MG63 (cell line): Measurements from ENCODE around the gene NOVA2. TPM values are rescaled to one million over a fixed set of nuclear protein-coding genes. Genes with fewer than 3 reads are reported as not detected.
"Not testable (repeated sequence)": the region's sequence is repeated elsewhere in the genome, so short reads cannot be mapped to it uniquely, and the experiment has no call there.

ENCODE experiments used
- DNase-seq: peaks from one replicate; pipeline ENCODE4 v3.0.0-alpha.2; 2020
- H3K27me3 ChIP-seq: fragments of 250-450 bp; sonication (Bioruptor Pico); 2 replicates; pipeline ENCODE4 v1.5.1; 2020; ENCODE audit warnings: mild to moderate bottlenecking, moderate library complexity
- H3K36me3 ChIP-seq: fragments of 250-450 bp; sonication (Bioruptor Pico); 2 replicates; pipeline ENCODE4 v1.5.1; 2020; ENCODE audit warnings: mild to moderate bottlenecking, moderate library complexity
- H3K4me3 ChIP-seq: fragments of 250-450 bp; sonication (Bioruptor Pico); 2 replicates; pipeline ENCODE4 v1.5.1; 2020; ENCODE audit warnings: mild to moderate bottlenecking, moderate library complexity
- H3K9me3 ChIP-seq: fragments of 250-450 bp; sonication (Bioruptor Pico); 2 replicates; pipeline ENCODE4 v1.5.1; 2020; ENCODE audit warnings: mild to moderate bottlenecking, moderate library complexity
- total RNA-seq: library from RNA; depleted of rRNA; stranded (reverse); fragments of >200 nt; shearing (Covaris generic); gene quantifications from 2 replicates; pipeline ENCODE4 v1.2.3, GENCODE V29; 2014; ENCODE audit warnings: low replicate concordance; rRNA removed

The NOVA2 gene
- total RNA-seq, 1 experiment from 2014 or later, result not detected

DNA sequence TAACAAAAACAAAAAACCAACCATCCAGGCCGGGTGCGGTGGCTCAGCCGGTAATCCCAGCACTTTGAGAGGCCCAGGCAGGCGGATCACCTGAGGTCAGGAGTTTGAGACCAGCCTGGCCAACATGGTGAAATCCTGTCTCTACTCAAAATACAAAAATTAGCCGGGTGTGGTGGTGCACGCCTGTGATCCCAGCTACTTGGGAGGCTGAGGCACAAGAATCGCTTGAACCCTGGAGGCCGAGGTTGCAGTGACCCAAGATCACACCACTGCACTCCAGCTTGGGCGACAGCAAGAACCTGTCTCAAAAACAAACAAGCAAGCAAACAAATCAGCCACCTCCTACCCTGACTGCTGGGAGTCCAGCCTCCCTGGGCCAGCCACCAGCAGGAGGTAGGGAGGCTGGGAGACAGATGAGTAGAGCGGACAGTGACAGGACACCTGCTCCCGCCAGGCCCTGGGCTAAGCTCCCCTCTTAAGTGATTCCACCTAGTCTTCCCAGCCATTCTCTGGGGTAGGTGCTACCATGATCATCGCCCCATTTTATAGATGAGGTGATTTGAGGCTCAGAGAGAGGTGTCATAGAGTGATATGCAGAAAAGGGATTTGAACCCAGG, 77.6 kb downstream of the NOVA2 start:
- H3K4me3 ChIP-seq, H3K27me3 ChIP-seq, DNase-seq, H3K9me3 ChIP-seq: not testable (repeated sequence)
- H3K36me3 ChIP-seq, result peaks cover 35% of the 10 kb centered on the region

DNA sequence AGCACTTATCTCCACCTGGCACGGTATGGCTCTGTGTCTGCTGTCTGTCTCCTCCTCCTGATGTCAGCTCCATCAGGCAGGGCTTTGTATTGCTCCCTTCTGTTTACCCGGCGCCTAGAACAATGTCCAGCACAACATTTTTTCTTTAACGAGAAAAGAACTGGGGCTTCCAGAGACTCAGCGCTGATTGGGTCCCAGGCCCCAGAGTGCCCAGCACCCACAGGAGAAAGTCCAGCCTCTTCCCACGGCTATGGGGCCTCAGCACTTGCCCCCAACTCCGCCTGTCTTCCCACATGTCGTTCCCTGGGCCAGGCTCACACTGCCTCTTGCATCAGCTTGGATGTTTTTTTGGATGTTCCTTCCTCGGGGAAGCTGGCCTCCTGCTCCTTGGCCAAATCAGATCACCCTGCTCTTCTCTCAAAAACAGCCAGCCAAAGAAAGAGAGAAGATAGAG, 78.1 kb downstream of the NOVA2 start:
- H3K4me3 ChIP-seq, result no peak overlapping the region
- H3K27me3 ChIP-seq, result no peaks in the 10 kb centered on the region
- no peak for DNase-seq
- peaks cover 31% of the 10 kb centered on the region for H3K36me3 ChIP-seq
- H3K9me3 ChIP-seq, result no peaks in the 10 kb centered on the region

DNA sequence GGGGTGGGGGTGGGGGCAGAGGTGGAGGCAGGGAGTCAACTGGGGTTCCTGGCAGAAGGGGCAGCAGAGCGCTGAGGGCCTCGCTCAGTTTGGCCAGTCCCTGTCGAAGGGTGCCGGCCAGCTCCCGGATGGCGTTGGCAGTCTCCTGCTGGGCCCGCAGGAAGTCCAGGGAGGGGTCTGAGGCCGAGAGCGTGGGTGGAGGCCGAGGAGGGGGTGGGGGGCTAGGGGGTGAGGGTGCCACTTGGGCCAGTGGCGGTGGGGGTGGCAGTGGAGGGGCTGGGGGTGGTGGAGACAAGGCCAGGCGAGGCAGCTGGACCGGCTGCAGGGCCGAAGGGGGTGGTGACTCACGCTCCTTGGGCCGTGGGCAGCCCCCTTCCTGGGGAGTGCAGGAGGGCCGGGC, 82.8 kb downstream of the NOVA2 start:
- Histone ChIP-seq H3K4me3 (no peak overlapping the region), H3K9me3 (no peaks in the 10 kb centered on the region), H3K36me3 (peaks cover 2% of the 10 kb centered on the region; the same call in 1 of the 2 replicates), H3K27me3 (no peaks in the 10 kb centered on the region)
- DNase-seq, result no peak

DNA sequence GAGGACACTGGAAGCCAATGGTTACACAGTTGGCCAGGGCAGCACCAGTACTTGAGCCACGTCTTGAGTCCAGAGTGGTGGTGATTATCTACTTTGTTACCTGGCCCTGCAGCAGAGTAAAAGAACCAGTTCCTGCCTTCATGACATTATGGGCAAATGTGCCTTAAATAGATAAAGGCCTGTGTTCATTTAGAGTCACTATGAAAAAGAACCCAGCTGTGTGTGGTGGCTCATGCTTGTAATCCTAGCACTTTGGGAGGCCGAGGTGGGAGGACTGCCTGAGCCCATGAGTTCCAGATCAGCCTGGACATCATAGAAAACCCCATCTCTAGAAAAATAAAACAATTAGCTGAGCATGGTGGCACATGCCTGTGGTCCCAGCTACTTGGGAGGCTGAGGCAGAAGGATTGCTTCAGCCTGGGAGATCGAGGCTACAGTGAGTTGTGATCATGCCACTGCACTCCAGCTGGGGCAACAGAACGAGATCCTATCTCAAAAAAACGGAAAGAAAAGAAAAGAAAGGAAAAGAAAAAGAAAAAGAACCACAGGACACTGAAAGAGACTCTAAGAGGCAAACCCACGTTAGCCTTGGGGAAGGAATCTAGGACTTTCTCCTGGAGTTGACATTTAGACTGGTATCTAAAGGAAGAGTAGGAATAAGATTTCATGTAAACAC, 84.3 kb downstream of the NOVA2 start:
- H3K36me3 ChIP-seq, result peaks cover 4% of the 10 kb centered on the region
- no peak overlapping the region for H3K4me3 ChIP-seq
- no peaks in the 10 kb centered on the region for H3K27me3 ChIP-seq
- H3K9me3 ChIP-seq, result no peaks in the 10 kb centered on the region
- no peak for DNase-seq

DNA sequence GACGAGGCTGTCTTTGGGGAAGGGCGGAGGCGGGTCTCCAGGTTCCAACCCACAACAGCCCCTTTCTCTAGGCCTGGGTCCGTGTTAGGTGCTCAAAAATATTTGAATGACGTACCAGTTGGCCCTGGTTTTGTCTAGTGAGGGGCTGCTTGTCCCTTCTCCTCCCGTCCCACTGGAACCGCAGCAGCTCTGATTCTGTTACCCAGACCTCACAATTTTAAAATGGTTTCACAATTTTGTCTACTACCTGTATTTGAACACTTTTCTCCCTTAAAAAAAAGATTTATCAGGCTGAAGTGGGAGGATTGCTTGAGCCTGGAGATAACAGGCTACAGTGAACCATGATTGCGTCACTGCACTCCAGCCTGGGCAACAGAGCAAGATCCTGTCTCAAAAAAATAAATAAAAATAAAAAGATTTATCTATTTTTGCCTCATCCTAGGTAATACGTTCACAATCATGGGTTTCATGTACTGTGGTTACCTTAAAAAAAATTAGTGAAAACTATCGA, 86.4 kb downstream of the NOVA2 start:
- peaks cover 18% of the 10 kb centered on the region for H3K36me3 ChIP-seq
- H3K27me3 ChIP-seq, result no peaks in the 10 kb centered on the region
- no peak for DNase-seq
- H3K4me3 ChIP-seq, result peak overlapping the region; percentile 74
- no peaks in the 10 kb centered on the region for H3K9me3 ChIP-seq

DNA sequence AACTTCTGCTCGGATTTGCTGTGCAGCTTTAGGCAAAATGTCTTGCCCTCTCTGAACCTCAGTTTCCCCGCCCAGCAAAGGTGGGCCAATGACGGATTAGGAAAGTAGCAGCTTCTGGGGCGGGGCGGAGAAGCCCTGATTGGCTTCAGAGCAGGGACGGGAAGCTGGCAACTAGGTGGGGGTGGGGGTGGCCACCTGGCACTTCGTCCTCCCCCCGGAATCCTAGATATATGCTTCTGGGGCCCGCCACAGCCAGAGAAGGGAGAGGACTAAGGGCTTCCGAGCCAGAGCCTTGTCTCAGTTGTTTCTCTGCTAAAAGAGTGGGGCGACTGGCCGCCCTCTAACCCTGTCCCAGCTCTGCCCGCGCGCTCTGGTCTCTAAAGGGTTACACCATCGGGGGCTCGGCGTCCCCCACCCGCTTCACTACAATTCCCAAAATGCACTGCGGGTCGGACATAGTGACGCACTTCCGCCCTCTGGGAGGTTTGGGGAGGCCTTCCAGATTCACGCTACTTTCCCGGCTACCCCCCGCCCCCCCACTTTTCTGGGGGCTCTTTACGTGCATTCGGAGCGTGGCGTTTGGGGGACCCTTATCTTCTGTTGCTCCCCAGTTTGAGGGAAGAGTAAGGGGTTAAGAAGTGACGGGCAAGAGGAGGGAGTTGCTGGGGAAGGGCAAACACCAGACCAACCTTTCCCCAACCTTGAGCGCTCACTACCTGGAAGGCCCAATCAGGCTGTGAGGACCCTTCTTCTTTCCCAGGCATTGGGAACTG, 87.1 kb downstream of the NOVA2 start:
- no peaks in the 10 kb centered on the region for H3K9me3 ChIP-seq
- peak; percentile 92 for DNase-seq
- peaks cover 18% of the 10 kb centered on the region for H3K36me3 ChIP-seq
- peak overlapping the region; percentile 74 for H3K4me3 ChIP-seq
- no peaks in the 10 kb centered on the region for H3K27me3 ChIP-seq

DNA sequence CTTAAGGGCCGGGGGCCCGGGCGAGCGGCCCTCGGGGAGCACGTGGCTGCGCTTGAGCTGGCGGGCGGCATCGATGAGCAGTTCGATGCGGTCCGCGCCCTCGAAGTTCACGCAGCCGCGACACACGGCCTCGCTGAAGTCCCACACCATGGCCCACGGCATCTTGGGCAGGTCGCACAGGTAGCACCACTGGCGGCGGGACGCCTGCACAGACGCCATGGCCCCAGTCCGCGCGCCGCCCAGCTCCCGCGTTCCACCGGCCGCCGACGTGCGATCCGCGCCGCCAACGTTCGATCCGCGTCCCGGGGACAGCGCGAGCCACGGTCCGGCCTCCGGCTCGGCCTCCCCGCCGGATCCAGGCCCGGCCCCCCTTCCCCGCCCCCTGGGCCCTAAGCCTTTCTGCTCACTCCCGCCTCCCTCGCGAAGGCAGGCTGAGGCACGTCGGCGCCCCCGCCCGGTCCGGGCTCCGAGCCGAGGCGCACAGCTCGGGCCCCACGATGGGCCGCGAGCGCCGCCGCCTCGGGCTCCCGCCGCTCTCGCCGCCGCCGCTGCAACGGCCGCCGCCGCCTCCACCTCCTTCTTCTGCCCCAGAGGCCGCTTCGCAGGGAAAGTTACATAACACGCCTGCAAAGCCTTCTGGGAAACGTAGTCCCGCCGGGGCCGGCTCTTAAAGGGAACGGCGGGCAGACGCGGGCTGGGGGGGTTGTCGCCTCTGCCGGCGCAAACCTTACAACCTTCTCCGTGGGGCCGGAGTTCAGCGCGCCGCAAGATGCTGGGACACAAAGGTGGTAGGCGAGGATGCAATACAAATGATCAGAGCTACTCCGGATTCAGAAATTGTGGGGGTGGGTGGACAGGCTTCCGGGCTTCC, 87.9 kb downstream of the NOVA2 start, which contains the start of gene IRF2BP1:
Gene IRF2BP1, minus strand, starts transcription at position 586 of the 871 bp plus-strand sequence. Its CDS starts 367 bp downstream, at position 219.
- peak; percentile 93 for DNase-seq
- no peaks in the 10 kb centered on the region for H3K27me3 ChIP-seq
- H3K4me3 ChIP-seq, result peak within 1 kb of the TSS; percentile 74
- peaks cover 18% of the 10 kb centered on the region for H3K36me3 ChIP-seq
- H3K9me3 ChIP-seq, result no peaks in the 10 kb centered on the region

DNA sequence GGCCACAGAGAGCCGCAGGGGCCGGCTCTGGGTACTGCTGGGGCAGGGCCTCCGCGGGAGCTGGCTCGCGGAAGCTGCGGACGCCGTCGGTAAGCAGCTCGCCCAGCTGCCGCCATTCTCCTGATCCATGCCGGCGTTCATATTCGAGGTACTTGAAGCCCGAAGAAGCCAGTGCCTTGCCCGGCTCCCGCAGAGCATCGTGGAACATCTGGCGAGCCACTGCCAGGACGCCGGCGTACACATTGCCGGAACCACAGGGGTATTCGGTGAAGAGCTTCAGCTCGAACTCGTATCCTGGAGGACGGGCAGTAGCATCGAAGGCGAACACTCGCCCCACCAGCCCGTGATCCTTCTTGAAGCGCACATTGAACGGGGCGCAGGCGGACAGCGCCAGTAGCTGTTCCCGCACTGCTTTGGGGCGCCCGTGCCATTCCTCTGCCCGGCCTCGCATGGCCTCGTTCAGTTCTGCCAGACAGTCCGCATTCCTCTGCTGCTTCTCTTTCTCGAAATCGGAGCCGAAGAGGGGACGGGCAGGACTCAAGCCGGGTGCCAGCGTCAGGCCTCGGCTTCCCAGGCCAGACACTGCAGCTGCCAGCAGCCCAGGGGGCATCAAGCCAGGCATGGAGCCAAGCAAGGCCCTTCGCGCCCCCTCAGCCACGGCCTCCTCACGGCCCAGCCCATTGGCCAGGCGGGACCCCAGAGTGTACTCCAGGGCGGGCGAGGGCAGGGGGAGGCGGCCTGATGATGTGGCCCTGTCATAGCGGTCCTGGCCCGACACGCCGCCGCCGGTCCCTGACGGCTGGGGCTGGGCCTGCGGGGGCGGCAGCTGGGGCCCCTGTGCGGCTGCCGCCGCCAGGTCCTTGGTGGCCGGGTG, 88.7 kb downstream of the NOVA2 start:
- Histone ChIP-seq H3K36me3 (peaks cover 18% of the 10 kb centered on the region), H3K9me3 (no peaks in the 10 kb centered on the region), H3K27me3 (no peaks in the 10 kb centered on the region), H3K4me3 (peak overlapping the region; percentile 74)
- DNase-seq, result peak; percentile 48

DNA sequence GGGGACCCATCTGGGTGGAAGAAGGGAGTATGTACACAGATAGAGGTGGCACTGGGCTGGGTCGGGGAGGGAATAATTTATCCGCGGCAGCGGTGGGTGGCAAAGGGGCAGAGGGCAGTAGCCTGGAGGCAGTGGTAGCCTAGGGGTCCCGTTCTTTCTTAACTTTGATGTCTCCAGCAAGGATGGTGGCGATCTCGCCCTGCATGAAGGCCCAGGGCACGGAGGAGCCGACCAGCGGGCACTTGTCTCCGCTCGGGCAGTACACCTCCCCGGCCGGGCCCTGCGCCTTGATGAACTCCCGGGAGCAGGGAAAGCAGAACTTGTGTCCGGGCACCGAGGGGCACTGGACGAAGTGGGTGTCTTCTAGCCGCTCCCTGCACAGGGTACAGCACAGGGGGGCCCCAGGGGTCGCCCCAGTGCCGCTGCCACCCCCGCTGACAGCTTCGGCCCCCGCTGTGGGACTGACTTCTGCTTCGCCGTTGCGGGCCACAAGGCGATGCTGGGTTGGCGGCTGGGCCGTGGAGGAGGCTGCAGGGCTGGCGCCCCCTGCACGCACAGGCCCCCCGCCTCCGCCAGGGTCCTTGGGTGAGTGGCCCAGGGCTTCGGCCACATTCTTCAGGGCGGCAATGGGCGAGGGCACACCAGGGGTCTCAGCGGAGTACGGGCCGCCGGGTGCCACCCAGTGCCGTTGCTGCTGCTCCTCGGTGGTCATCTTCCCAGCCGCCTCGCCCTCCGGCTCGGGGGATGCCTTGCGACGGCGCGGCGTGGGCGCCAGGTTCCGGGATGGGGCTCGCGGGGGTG, 89.6 kb downstream of the NOVA2 start:
- no peaks in the 10 kb centered on the region for H3K9me3 ChIP-seq
- peaks cover 18% of the 10 kb centered on the region for H3K36me3 ChIP-seq
- 0 out of 2 replicates have a peak overlapping the region, but pooled peaks have one; percentile 7 for H3K4me3 ChIP-seq
- DNase-seq, result no peak
- H3K27me3 ChIP-seq, result no peaks in the 10 kb centered on the region

Other genes with a start within 250 kb of the NOVA2 start
- gene FBXO46, start 243.0 kb downstream of the NOVA2 start, total RNA-seq, result 4.3 and 12.3 TPM in 2 replicates
- 0.99 TPM in 1 of 2 replicates, not detected in the other for gene MEIOSIN, start 240.4 kb downstream of the NOVA2 start, total RNA-seq
- gene SIX5, start 204.6 kb downstream of the NOVA2 start, total RNA-seq, result 11.4 and 18.6 TPM in 2 replicates
- 3.9 and 7.0 TPM in 2 replicates for gene DMPK, start 191.4 kb downstream of the NOVA2 start, total RNA-seq
- 30.4 and 48.0 TPM in 2 replicates for gene DMWD, start 181.0 kb downstream of the NOVA2 start, total RNA-seq
- gene RSPH6A, start 158.6 kb downstream of the NOVA2 start, total RNA-seq, result not detected in 2 replicates
- 59.4 and 70.7 TPM in 2 replicates for gene SYMPK, start 110.7 kb downstream of the NOVA2 start, total RNA-seq
- not detected in 2 replicates for gene FOXA3, start 109.5 kb downstream of the NOVA2 start, total RNA-seq
- gene IRF2BP1, start 87.7 kb downstream of the NOVA2 start, total RNA-seq, result 48.6 and 73.7 TPM in 2 replicates
- 0.20 and 0.79 TPM in 2 replicates for gene MYPOP, start 71.3 kb downstream of the NOVA2 start, total RNA-seq
- not detected in 2 replicates for gene NANOS2, start 59.1 kb downstream of the NOVA2 start, total RNA-seq
- gene CCDC61, start 21.6 kb upstream of the NOVA2 start, total RNA-seq, result 10.5 and 25.5 TPM in 2 replicates
- gene PGLYRP1, start 49.2 kb upstream of the NOVA2 start, total RNA-seq, result not detected in 2 replicates
- gene IGFL4, start 67.1 kb upstream of the NOVA2 start, total RNA-seq, result not detected in 2 replicates
- gene IGFL3, start 150.8 kb upstream of the NOVA2 start, total RNA-seq, result not detected in 2 replicates
- not detected in 2 replicates for gene IGFL2, start 174.4 kb upstream of the NOVA2 start, total RNA-seq